Natural killer cell treated with Interleukin-12 subunit alpha and Interleukin-12 subunit beta and Interleukin-15 and Interleukin-18, amount 100 ng/mL, for 72 hours (primary cell): ENCODE results near the gene AATK. TPM values are rescaled to one million over a fixed set of nuclear protein-coding genes. Genes with fewer than 3 reads are reported as not detected.

Experiments
- ATAC-seq, 2 donors: fragments of 150-1000 bp; cut with Tn5 transposase in 1 of 2; sonication (Bioruptor Pico), chemical (Tn5 transposase) in 1 of 2; 2 replicates each; pipeline ENCODE4 v1.10.0; 2021
- DNase-seq: peaks from one replicate; pipeline ENCODE4 v3.0.0; 2022; ENCODE audit warnings: low spot score
- H3K27ac Mint-ChIP-seq, 2 donors: 1 replicate in 1 of 2; 2 replicates in 1 of 2; pipeline ENCODE4 v1.8.0; 2022; ENCODE audit warnings: mixed read lengths in 2 of 2, mild to moderate bottlenecking in 1 of 2, moderate library complexity in 1 of 2
- H3K27me3 Mint-ChIP-seq, 2 donors: 1 replicate in 1 of 2; 2 replicates in 1 of 2; pipeline ENCODE4 v1.8.0; 2022; ENCODE audit warnings: mixed read lengths in 2 of 2
- H3K36me3 Mint-ChIP-seq: one replicate; pipeline ENCODE4 v1.8.0; 2022; ENCODE audit warnings: mixed read lengths
- H3K4me1 Mint-ChIP-seq, 2 donors: 1 replicate in 1 of 2; 2 replicates in 1 of 2; pipeline ENCODE4 v1.8.0; 2022; ENCODE audit warnings: low read depth in 2 of 2, mixed read lengths in 2 of 2, mild to moderate bottlenecking in 1 of 2
- H3K4me3 Mint-ChIP-seq: one replicate; pipeline ENCODE4 v1.8.0; 2022; ENCODE audit warnings: mixed read lengths
- H3K9me3 Mint-ChIP-seq: 2 replicates; pipeline ENCODE4 v1.8.0; 2022; ENCODE audit warnings: mixed read lengths
- total RNA-seq, 2 donors: library from RNA; stranded (reverse); gene quantifications; one replicate each; pipeline ENCODE4 v1.2.3, GENCODE V29; 2022

The AATK gene
- total RNA-seq, 2 donors from 2014 or later, result 1.8 to 7.6 TPM

DNA sequence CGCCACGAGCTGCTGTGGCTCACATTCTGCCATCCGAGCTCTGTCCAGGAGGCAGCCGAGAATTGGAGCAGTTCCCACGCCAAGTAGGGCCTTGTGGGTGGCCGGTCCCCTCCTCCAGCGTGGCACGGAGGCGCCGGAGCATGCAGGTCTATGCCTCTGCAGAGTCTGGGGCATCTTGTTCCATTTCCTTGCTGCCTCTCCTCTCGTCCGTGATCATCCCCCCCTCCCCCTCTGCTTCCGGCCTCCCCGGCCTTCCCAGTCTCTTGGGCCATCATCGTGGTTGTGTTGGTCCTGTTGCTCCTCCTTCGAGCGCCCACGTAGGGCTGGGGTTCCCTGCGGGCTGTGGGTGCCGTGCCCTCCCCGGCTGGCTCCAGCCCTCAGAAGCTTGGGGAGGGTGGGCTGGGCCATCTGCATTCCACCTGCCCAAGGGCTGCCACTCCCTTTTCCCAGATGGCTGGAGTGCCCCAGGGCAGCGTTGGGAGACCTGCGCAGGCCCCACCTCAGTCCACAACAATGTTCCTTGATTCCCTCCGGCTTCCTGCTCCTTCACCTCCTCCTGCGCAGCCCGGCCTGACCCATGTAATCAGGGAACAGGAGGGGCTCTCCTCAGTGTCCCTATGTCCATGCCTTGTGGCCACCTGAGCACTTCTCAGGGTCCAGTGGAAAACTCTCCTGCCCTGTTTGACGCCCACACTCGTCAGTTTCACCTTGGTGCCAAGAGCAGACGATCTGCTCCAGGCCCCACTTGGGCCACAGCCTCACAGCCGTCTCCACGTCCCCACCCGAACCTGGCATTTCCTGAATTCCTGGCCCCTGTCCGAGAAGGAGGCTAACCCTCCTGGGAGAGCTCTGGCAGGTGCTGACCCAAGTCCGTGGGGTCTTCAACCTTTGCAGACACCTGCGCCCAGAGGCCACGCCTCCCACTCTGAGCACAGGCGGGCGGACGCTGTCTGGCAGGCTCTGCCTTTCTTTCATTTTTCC is 94.0 kb downstream of the AATK start:
- no peaks in the 10 kb centered on the region for H3K27me3 Mint-ChIP-seq
- H3K27ac Mint-ChIP-seq, result no peak overlapping the region
- ATAC-seq (no peak), DNase-seq (no peak)
- no peaks in the 10 kb centered on the region for H3K4me1 Mint-ChIP-seq
- H3K4me3 Mint-ChIP-seq, result no peak overlapping the region
- no peaks in the 10 kb centered on the region for H3K36me3 Mint-ChIP-seq
- no peaks in the 10 kb centered on the region for H3K9me3 Mint-ChIP-seq

- Mint-ChIP-seq H3K27me3 (no peaks in the 10 kb centered on the region), H3K36me3 (no peaks in the 10 kb centered on the region), H3K4me3 (no peak overlapping the region), H3K9me3 (no peaks in the 10 kb centered on the region), H3K4me1 (no peaks in the 10 kb centered on the region), H3K27ac (no peak overlapping the region)
- DNase-seq (no peak), ATAC-seq (no peak)
These were observed 95.3 kb downstream of the AATK start for GRCh38 chr17:81070541-81071246.

DNA sequence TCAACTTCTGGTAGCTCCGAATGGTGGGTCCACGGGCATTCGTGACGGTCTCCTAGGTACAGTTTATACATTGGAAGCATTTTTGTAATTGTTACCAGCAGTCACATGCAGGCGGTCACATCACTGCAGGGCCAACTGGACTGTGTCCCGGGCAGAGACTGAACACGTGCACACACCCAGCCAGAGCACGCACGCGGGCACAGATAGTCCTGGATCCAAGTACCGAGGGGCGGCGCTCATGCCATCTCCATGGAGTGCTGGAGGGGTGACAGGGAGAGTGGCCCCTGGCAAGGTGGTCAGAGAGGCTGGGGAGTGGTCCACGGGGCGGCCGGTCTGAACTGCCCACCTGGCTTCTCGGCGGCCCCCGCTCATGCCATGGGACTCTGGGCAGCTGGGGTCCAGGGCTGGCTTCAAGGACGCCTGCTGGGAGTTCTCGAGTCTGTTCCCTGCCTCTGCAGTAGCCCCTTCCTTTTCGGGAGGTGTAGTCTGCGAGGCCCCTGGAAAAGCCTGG is 96.8 kb downstream of the AATK start:
- Mint-ChIP-seq H3K27ac (no peak overlapping the region), H3K4me3 (no peak overlapping the region), H3K36me3 (no peaks in the 10 kb centered on the region), H3K9me3 (no peaks in the 10 kb centered on the region), H3K27me3 (no peaks in the 10 kb centered on the region), H3K4me1 (no peaks in the 10 kb centered on the region)
- no peak for ATAC-seq
- DNase-seq, result no peak

- no peaks in the 10 kb centered on the region for H3K27me3 Mint-ChIP-seq
- no peaks in the 10 kb centered on the region for H3K36me3 Mint-ChIP-seq
- H3K4me3 Mint-ChIP-seq, result no peak overlapping the region
- DNase-seq (no peak), ATAC-seq (no peak)
- H3K9me3 Mint-ChIP-seq, result no peaks in the 10 kb centered on the region
- H3K27ac Mint-ChIP-seq, result no peak overlapping the region
- H3K4me1 Mint-ChIP-seq, result no peaks in the 10 kb centered on the region
These were observed 97.4 kb downstream of the AATK start for GRCh38 chr17:81068411-81069134.

DNA sequence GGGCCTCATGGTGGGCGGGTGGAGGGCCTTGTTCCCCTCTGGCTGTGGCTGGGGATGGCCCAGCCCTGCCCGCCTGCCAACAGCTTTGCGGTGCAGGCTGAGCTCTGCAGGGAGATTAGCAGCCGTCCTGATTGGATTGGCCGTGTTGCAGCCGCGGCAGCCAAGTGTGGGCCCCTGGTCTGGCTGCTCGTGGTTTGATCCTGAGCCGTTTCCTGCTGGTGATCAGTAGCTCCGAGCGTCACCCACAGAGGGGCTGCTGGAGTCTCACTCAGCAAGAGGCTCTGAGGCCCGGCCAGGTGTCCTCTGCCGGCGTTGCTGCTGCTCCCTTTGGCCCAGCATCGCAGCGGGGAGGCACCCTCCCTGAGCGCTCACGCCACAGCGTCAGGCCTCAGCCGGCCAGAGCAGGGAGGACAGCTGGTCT is 98.6 kb downstream of the AATK start:
- Mint-ChIP-seq H3K27me3 (no peaks in the 10 kb centered on the region), H3K36me3 (no peaks in the 10 kb centered on the region), H3K27ac (no peak overlapping the region), H3K9me3 (no peaks in the 10 kb centered on the region), H3K4me1 (no peaks in the 10 kb centered on the region), H3K4me3 (no peak overlapping the region)
- DNase-seq (no peak), ATAC-seq (no peak)

Other genes starting within 250 kb of the AATK start
- 10 to 100 TPM; 33.1 to 43.7 TPM for gene CHMP6, start 174.4 kb downstream of the AATK start, total RNA-seq
- 1 to 10 TPM; 7.3 to 9.6 TPM for gene BAIAP2, start 131.1 kb downstream of the AATK start, total RNA-seq
- not detected for gene PVALEF, start 714 bp downstream of the AATK start, total RNA-seq
- 10 to 100 TPM in 1 of 2 donors, 1 to 10 TPM in 1; 7.8 to 14.5 TPM for gene CEP131, start 56.7 kb upstream of the AATK start, total RNA-seq
- 10 to 100 TPM; 47.9 to 61.7 TPM for gene TEPSIN, start 72.8 kb upstream of the AATK start, total RNA-seq
- 100 to 1,000 TPM in 1 of 2 donors, 10 to 100 TPM in 1; 58.1 to 107 TPM for gene NDUFAF8, start 73.1 kb upstream of the AATK start, total RNA-seq
- 100 to 1,000 TPM in 1 of 2 donors, 10 to 100 TPM in 1; 92.4 to 136 TPM for gene SLC38A10, start 129.1 kb upstream of the AATK start, total RNA-seq
- gene BAHCC1, start 229.2 kb upstream of the AATK start, total RNA-seq, result under 1 TPM; 0.52 to 0.84 TPM